NCI-H226 (cell line): ENCODE data around the gene METAP1D.
A peak's percentile ranks its signal among the peaks of the same experiment; 100 is the strongest.
"Not testable (repeated sequence)": the region's sequence is repeated elsewhere in the genome, so short reads cannot be mapped to it uniquely, and the experiment has no call there.

Source experiments
- DNase-seq: peaks from one replicate; pipeline ENCODE4 v3.0.0-alpha.2; 2015

METAP1D gene

DNA sequence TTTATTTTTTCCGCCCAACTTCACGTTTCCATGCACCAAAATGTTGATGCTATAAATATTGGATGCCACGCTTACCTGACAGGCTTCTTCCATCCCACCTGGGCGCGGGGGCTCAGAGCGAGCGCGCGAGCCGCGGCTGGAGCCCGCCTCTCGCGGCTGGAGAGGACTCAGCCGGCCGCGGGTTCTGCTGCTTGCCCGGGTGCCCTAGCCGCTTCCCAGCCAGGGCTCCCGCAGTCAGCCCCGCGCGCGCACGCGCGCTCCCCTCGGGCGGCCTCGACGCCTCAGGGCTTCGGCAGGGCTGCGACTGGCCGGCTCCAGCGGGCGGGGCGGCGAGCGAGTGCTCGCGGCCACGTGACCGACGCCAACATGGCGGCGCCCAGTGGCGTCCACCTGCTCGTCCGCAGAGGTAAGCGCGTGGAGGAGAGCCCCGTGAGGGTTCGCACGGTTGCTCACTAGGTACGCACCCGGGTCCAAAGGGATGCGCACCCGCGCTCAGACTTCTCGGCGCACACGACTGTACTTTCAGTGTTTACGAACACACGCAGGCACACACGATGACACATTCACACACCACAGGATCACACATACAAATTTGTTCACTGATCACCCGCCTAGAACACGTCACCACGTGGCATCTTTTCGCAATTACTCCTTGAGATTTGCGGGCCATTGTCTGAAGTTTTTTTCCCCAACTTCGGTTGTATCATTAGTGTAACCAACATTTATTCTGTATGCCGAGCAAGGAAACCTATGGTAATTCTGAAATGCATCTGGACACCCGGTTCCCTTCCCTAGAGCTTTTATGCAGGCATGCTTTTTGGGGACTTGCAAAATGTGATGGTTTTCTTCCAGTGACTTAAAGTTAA lies at the start of gene METAP1D:
Gene METAP1D, plus strand, starts transcription at position 350 of the 866 bp plus-strand sequence. Its CDS starts 17 bp downstream, at position 367.
- DNase-seq, result peak; percentile 90

GRCh38 chr2:171952276-171952675 lies 47.5 kb upstream of the METAP1D start:
- DNase-seq, result no peak

GRCh38 chr2:171952748-171953147 lies 47.0 kb upstream of the METAP1D start:
- DNase-seq, result no peak

DNA sequence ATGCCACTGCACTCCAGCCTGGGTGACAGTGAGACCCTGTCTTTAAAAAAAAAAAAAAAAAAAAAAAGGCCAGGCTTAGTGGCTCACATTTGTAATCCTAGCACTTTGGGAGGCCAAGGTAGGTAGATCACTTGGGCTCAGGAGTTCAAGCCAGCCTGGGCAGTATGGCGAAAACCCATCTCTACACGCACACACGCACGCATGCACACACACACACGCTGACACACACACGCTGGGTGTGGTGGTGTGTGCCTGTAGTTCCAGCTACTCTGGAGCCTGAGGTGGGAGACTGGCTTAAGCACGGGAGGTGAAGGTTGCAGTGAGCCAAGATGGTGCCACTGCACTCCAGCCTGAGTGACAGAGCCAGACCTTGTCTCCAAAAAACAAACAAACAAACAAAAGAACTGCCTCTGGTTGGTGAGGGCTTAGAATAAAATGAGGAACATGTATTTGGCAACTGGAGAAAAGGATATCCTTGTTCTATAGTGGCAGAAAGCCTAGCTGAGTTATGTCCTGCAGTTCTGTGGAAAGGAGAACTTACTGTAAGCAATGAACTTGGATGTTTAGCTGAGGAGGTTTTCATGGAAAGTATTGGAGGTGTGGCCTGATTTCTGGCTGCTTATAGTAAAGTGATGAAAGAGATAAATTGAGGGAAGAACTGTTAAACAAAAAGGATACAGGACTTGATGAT lies 43.5 kb upstream of the METAP1D start:
- DNase-seq, result no peak

GRCh38 chr2:171957061-171957460 lies 42.7 kb upstream of the METAP1D start:
- DNase-seq, result peak; percentile 14

DNA sequence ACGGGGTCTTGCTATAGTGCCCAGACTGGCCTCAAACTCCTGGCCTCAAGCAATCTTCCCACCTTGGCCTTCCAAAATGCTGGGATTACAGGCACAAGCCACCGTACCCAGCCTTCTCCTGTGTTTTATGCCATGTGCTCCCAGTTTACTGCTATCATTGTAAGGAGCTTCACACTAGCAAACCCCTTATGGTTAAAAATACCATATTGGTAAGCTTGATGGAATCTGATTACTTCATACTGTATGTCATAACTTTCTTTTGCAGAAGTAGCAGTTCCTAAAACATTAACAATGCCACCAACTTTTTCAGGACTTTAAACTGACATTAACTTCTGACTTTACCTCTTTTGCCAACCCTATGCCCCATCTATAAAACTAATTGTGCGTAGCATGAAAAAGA lies 41.3 kb upstream of the METAP1D start:
- peak; percentile 41 for DNase-seq

DNA sequence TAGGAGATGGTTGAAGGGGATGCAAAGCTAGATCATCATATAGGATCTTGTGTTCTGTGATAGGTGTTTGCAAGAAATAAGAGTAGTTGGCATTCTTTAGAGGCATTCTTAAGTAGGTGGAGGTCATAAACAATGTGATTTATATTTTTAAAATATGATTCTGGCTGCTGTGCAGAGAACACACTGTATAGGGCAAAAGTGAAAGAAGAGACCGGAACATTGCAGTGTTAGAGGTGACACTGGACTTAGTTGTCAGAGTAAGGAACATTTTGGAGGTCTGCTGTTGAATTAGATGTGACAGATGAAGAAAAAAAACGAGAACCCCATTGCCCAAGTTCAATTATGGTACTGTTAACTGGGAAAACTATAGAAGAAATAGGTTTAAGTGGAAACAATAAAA lies 39.8 kb upstream of the METAP1D start:
- DNase-seq, result no peak

GRCh38 chr2:171960570-171960969 lies 39.2 kb upstream of the METAP1D start:
- no peak for DNase-seq

DNA sequence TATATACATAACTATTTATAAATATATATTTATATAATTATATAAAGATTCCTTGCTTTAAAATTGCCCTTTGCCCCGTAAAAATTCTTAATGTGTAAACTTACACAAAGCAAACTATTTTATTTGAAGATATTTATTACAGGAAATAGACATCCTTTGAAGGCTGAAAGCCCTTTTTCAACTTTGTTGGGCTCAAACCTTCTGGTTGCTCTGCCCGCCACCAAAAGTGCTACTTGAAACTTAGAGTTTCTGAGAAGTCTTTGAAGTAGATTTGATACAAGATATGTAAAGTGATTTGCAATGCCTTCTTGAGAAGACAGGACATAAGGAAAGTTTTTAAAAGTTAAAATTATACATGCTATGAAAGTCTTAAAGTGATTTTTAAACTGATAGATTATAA lies 36.6 kb upstream of the METAP1D start:
- no peak for DNase-seq

DNA sequence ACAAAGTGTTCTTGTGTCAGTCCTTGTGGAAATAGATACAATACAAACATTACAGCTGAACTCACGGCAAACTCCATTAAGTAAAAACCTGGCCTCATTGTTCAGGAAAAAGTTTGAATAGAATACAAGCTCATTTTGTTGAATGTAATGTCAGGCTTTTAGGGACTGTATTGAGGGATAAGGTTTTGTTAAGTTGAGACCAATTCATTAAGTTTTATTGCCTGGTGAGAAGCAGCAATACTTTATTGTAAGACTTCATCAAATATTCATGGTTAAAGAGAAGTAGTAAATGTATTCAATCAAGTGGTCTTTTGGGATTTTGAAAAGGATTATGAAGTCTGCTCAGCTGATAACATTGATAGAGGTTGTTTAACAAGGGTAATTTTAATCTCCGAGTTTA lies 35.4 kb upstream of the METAP1D start:
- no peak for DNase-seq

GRCh38 chr2:171965238-171965637 lies 34.5 kb upstream of the METAP1D start:
- no peak for DNase-seq

- no peak for DNase-seq
Observed at GRCh38 chr2:171965661-171966060, 34.1 kb upstream of the METAP1D start.

GRCh38 chr2:171966235-171966634 lies 33.5 kb upstream of the METAP1D start:
- DNase-seq, result no peak

- no peak for DNase-seq
Observed at GRCh38 chr2:171966688-171967087, 33.1 kb upstream of the METAP1D start.

GRCh38 chr2:171968509-171968908 lies 31.2 kb upstream of the METAP1D start:
- DNase-seq, result no peak

GRCh38 chr2:171972329-171972982 lies 27.3 kb upstream of the METAP1D start:
- no peak for DNase-seq

GRCh38 chr2:171979103-171979502 lies 20.6 kb upstream of the METAP1D start:
- DNase-seq, result no peak

- DNase-seq, result not testable (repeated sequence)
Observed at GRCh38 chr2:171983924-171984323, 15.8 kb upstream of the METAP1D start.

DNA sequence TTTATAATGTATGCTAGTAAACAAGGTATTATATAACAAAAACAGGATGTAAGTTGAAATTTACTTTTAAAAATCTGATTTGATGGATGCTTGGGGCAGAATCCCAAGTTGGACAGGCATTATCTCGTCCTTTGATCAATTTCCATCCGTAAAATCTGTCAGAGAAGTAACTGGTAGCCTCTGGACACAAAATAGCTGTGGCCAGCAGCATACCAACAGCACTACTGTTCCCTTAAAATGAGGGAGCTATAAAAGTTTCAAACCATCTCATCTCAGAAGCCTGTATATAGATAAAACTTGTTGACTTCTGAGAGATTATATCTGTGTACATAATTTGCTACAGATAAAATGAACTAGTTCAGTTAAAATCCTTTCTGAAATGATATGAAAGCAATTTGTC lies 14.7 kb upstream of the METAP1D start:
- no peak for DNase-seq

DNA sequence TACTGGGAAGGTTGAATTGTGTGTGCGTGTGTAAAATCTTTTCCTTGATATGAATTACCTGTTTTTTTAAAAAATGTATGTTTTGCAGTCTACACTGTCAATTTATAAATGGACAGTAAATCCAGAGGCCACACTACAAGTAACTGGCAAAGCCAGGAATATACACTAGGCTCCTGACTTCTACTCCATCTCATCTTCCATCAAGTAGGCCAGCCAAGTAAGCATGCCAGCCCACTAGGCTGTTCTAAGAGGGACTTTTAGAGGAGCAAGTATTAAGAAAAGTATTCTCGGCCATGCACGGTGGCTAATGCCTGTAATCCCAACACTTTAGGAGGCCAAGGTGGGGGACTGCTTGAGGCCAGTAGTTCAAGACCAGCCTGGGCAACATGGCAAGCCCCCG lies 13.0 kb upstream of the METAP1D start:
- DNase-seq, result no peak

GRCh38 chr2:171991027-171991426 lies 8.7 kb upstream of the METAP1D start:
- DNase-seq, result no peak

DNA sequence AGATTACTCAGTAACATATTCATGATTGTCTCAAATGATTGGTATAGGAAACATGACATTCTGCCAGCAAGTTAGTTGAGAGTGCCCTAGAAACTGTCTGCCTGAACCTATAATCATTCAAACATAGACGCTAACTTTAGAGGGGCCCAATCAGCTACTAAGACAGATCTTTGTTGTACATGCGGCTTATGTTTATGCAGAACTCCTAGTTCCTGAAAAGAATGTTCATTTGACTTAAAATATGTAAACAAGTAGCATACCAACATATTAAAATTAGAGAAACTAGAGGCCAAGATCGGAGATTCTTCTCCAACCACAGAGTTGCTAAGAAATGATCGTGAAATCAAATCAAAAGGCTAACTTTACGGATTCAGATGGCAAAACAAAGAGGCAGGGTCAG lies 4.2 kb upstream of the METAP1D start:
- no peak for DNase-seq

GRCh38 chr2:171996021-171996420 lies 3.7 kb upstream of the METAP1D start:
- no peak for DNase-seq

DNA sequence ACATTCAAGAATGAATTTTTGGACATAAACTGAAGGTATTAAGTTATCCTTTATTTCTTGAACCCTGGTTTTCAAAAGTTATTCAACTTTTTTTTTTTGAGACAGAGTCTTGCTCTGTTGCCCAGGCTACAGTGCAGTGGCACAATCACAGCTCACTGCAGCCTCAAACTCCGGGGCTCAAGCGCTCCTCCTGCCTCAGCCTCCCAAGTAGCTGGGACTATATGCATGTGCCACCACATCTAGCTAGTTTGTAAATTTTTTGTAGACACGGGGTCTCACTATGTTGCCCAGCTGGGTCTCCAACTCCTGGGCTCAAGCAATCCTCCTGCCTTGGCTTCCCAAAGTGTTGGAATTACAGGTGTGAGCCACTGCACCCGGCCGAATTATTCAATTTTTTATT lies 2.7 kb upstream of the METAP1D start:
- not testable (repeated sequence) for DNase-seq
